H1 (cell line): ENCODE data around the gene CHD6. TPM values are rescaled to one million over a fixed set of nuclear protein-coding genes. Genes with fewer than 3 reads are reported as not detected.

Experiments
- CBX8 ChIP-seq: fragments of 300-800, 300-1000 bp; sonication (generic); IDR thresholded peaks from 2 replicates; pipeline ENCODE4 v1.7.1; 2016; ENCODE audit warnings: low read depth, low read length, borderline replicate concordance
- KDM4A ChIP-seq: IDR thresholded peaks from one replicate; pipeline ENCODE4 v1.7.1; 2012; ENCODE audit warnings: low read depth, mild to moderate bottlenecking, moderate library complexity, low read length, inconsistent platforms; ENCODE audit not compliant: severe bottlenecking
- NANOG ChIP-seq: IDR thresholded peaks from 2 replicates; pipeline ENCODE4 v1.6.1; 2011; ENCODE audit warnings: low read length, low read depth, mild to moderate bottlenecking, inconsistent platforms; ENCODE audit not compliant: insufficient read depth, poor library complexity, severe bottlenecking
- RXRA ChIP-seq: IDR thresholded peaks from 2 replicates; pipeline ENCODE4 v1.6.1; 2011; ENCODE audit warnings: low read depth, mild to moderate bottlenecking, low read length, moderate library complexity; ENCODE audit not compliant: insufficient read depth
- SIX5 ChIP-seq: IDR thresholded peaks from 2 replicates; pipeline ENCODE4 v1.6.1; 2011; ENCODE audit warnings: mild to moderate bottlenecking, low read depth, low read length
- SP1 ChIP-seq: IDR thresholded peaks from 2 replicates; pipeline ENCODE4 v1.6.1; 2011; ENCODE audit warnings: low read depth, low read length
- TBP ChIP-seq: IDR thresholded peaks from 2 replicates; pipeline ENCODE4 v1.6.1; 2011; ENCODE audit warnings: low read depth, low read length, improper control_type of control experiment
- polyA plus RNA-seq, 7 experiments: library from polyadenylated mRNA; depleted of rRNA in 3 of 7; stranded (reverse) in 5 of 7; unstranded in 2 of 7; fragments of >200 nt in 5 of 7; fragments of 200-250 nt in 2 of 7; gene quantifications; 1 replicate in 5 of 7; 2 replicates in 1 of 7; 4 replicates in 1 of 7; pipeline versions ENCODE4 v1.2.1 to v1.2.3, GENCODE V29; 2011 to 2013; ENCODE audit warnings: missing spikeins in 2 of 7, mixed read lengths in 2 of 7
- total RNA-seq: library from RNA; stranded (reverse); fragmentation: NEBNext Ultra II Directional; extraction: Animal tissue kit (Norgen Biotek cat#: 25700); gene quantifications from 2 replicates; pipeline ENCODE4 v1.2.1, GENCODE V29; 2021

Gene CHD6
- total and polyA plus RNA-seq, 2 of the 8 experiments (the other 6 are each of a cell fraction or from before 2014, with no cell fraction given) = 11.1 to 62.9 TPM

DNA sequence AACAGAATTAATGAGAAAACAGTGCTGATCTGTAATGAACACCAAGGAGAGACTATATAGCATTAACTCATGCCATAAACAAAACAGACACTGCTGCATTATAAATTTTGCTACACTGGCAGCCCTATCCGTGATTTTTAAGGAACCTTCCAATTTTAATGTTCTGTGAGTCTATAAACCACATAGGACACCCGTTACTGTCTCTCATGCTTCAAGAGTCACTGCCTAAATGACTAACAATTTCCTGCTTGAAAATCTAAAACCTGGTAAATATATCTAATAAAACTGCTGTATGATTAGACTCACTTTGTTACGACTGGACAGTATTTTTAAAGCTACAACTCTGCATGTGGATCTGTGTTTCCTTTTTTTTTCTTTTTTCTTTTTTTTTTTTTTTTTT lies 8.7 kb downstream of the CHD6 start (continued):
- TF ChIP-seq NANOG (no peak), TBP (no peak), SP1 (no peak), RXRA (no peak), SIX5 (no peak), CBX8 (no peak), KDM4A (no peak)
